Subcutaneous abdominal adipose tissue (tissue), 5 donors: ENCODE data around the gene ANKRD13A.
A peak's percentile ranks its signal among the peaks of the same experiment; 100 is the strongest.

Experiments
- H3K27ac ChIP-seq: one replicate; pipeline ENCODE4 v1.7.0; 2013; ENCODE audit warnings: low read depth, mild to moderate bottlenecking, inconsistent platforms, low read length, moderate library complexity
- H3K27me3 ChIP-seq, 5 donors: one replicate each; pipeline ENCODE4 v1.7.0; 2013; ENCODE audit warnings: low read length in 5 of 5, inconsistent platforms in 1 of 5; ENCODE audit not compliant: control insufficient read depth in 5 of 5, insufficient read depth in 4 of 5
- H3K36me3 ChIP-seq, 5 donors: one replicate each; pipeline ENCODE4 v1.7.0; 2013; ENCODE audit warnings: low read length in 5 of 5; ENCODE audit not compliant: control insufficient read depth in 5 of 5, insufficient read depth in 5 of 5
- H3K4me1 ChIP-seq, 5 donors: one replicate each; pipeline ENCODE4 v1.7.0; 2013; ENCODE audit warnings: low read length in 5 of 5, mild to moderate bottlenecking in 3 of 5, moderate library complexity in 1 of 5; ENCODE audit not compliant: control insufficient read depth in 5 of 5, insufficient read depth in 5 of 5
- H3K4me3 ChIP-seq, 5 donors: one replicate each; pipeline ENCODE4 v1.7.0; 2013; ENCODE audit warnings: low read length in 5 of 5, low read depth in 1 of 5
- H3K9ac ChIP-seq, 5 donors: one replicate each; pipeline ENCODE4 v1.7.0; 2013; ENCODE audit warnings: low read length in 5 of 5, mild to moderate bottlenecking in 4 of 5, moderate library complexity in 3 of 5
- H3K9me3 ChIP-seq, 5 donors: one replicate each; pipeline ENCODE4 v1.7.0; 2013; ENCODE audit warnings: low read length in 5 of 5; ENCODE audit not compliant: control insufficient read depth in 5 of 5
- donor health status: healthy.
- donor health status: healthy.
- donor health status: healthy.
- donor health status: healthy.
- donor health status: healthy.

The ANKRD13A gene

DNA sequence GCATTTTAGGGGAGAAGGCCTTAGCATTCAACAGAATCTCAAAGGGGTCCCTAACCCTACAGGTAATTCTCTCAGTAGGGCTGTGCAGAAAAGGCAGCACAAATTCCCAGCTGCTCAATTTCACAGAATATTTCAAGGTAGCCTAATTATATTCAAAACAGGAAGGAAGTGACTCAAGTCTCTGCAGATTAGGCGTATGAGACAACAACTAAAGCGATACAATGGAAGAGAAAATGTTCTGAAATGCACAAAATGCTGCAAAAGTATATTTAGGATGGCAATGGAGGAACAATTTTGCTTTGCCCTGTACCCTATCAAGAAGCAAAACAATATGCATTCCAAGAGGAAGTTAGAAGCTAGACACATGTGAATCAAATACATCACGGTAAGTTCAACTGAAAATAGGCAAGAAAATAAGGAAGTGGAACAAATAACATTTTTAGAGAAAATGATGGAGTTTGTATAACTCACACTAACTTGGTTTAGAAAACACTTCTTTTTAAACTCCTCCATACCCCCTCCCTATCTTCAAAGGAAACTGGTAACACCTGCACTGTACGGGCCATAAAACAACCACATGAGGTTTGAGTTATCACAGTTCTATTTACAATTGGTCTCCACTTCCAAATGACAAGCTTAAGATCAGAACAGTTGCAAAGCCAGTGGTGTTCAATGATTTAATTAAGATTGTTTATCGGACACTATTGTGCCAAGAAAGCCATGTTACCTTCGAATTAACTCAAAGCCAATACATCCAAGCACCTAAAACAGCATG is 4.6 kb upstream of the ANKRD13A start:
- Histone ChIP-seq H3K27ac (peak overlapping the region; percentile 84), H3K4me1 (peaks cover 2 to 40% (median 31%) of the 10 kb centered on the region in 5 donors), H3K36me3 (peaks cover 5 to 16% (median 12%) of the 10 kb centered on the region in 5 donors), H3K9me3 (no peaks in the 10 kb centered on the region), H3K9ac (peak overlapping the region in 4 of 5 donors; percentile 84 to 94 (median 92)), H3K27me3 (no peaks in the 10 kb centered on the region), H3K4me3 (peak overlapping the region; percentile 83 to 97 (median 91))

- peaks cover 3 to 9% (median 5%) of the 10 kb centered on the region in 5 donors for H3K36me3 ChIP-seq
- H3K9ac ChIP-seq: peak overlapping the region; percentile 84 to 94 (median 92)
- H3K27ac ChIP-seq: peak overlapping the region; percentile 84
- peaks cover 2 to 46% (median 36%) of the 10 kb centered on the region in 5 donors for H3K4me1 ChIP-seq
- H3K4me3 ChIP-seq: peak overlapping the region; percentile 83 to 97 (median 91)
- no peaks in the 10 kb centered on the region for H3K27me3 ChIP-seq
- no peaks in the 10 kb centered on the region for H3K9me3 ChIP-seq
Measured at GRCh38 chr12:109995361-109995685, 3.9 kb upstream of the ANKRD13A start.

DNA sequence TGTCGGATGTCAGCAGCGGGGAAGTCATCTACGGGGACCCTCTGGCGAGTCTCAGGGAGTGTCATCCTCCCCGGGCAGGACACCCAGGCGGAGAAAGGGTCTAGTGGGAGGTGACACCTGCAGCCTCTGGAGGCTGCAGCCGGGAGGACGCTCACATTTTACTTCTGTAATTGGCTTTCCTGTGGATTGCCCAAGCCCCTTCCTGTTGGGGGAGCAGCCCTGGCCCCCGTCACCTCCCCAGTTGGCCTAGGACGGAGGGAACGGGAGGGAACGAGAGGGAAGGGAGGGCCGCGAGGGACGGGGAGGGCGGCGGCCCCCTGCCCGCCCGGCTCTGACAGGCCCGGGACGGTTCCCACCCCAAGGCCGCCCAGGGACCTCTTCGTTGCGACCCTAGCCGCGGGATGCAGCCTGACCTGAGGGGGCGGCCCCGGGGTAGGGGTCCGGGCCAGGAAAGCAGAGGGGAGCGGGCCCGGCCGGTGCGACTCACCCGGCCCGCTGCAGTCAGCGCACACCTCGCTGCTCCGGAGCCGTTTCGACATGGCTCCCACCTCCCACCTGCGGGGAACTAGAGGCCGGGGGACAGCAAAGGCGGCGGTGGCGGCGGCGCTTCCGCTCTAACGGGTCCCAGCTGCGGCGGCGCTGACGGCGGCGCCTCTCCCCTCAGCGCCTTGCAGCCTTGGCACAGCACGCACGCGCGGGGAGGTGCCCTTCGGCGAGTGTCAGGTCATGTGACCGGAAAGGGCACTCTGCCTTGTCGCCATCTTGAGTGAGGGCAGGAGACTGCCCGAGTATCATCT is 3.3 kb upstream of the ANKRD13A start, which contains the start of gene GIT2:
Gene GIT2, minus strand, starts transcription at position 683 of the 797 bp plus-strand sequence. Its CDS starts 144 bp downstream, at position 539.
- Histone ChIP-seq H3K9ac (peak within 1 kb of the TSS; percentile 84 to 94 (median 92)), H3K4me3 (peak within 1 kb of the TSS; percentile 83 to 97 (median 91)), H3K9me3 (no peaks in the 10 kb centered on the region), H3K27ac (peak within 1 kb of the TSS; percentile 84), H3K36me3 (peaks cover 0 to 6% (median 3%) of the 10 kb centered on the region in 5 donors), H3K4me1 (peaks cover 2 to 49% (median 40%) of the 10 kb centered on the region in 5 donors), H3K27me3 (no peaks in the 10 kb centered on the region)

- Histone ChIP-seq H3K36me3 (peaks cover 0 to 4% (median 0%) of the 10 kb centered on the region in 5 donors), H3K9ac (peak overlapping the region in 2 of 5 donors; percentile 92 to 93), H3K27ac (peak overlapping the region; percentile 84), H3K9me3 (no peaks in the 10 kb centered on the region), H3K4me3 (peak overlapping the region; percentile 65 to 97 (median 90)), H3K27me3 (no peaks in the 10 kb centered on the region), H3K4me1 (peaks cover 2 to 49% (median 42%) of the 10 kb centered on the region in 5 donors)
Measured at GRCh38 chr12:109996483-109996853, 2.8 kb upstream of the ANKRD13A start.

GRCh38 chr12:109997393-109997792 is 1.8 kb upstream of the ANKRD13A start:
- no peaks in the 10 kb centered on the region for H3K36me3 ChIP-seq
- H3K27me3 ChIP-seq: no peaks in the 10 kb centered on the region
- H3K4me3 ChIP-seq: no peak overlapping the region
- H3K4me1 ChIP-seq: peaks cover 2 to 56% (median 47%) of the 10 kb centered on the region in 5 donors
- H3K27ac ChIP-seq: no peak overlapping the region
- H3K9ac ChIP-seq: no peak overlapping the region
- no peaks in the 10 kb centered on the region for H3K9me3 ChIP-seq

DNA sequence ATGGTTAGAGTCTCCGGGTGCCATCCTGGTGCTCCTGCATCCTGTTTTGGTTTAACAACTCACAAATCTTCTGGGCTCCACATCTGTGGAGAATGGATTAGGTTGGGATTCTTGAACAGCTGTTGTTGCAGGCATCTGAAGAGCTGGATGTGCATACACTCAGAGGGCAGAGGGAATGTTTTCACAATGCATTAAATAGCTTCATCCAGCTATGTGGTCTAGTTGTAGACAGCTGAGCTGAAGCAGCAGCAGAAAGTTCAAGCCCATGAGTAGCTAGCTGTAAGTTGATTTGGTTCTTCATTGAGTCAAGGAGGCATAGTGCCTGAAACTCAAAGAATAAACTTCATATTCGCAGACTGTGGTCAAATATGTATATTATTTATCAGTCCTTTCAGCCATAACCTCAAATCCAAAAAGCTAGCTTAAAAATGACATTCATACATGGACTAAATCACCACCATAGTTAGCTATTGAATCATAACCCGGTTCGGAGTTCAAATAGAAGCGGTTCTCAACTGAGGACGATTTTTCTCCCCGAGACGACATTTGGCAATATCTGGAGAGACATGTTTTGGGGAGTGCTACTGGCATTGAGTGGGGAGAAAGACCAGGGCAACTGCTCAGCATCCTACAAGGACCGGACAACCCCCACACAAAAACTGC is 858 bp upstream of the ANKRD13A start:
- Histone ChIP-seq H3K27ac (peak overlapping the region; percentile 78), H3K27me3 (no peaks in the 10 kb centered on the region), H3K36me3 (peaks cover 0 to 6% (median 0%) of the 10 kb centered on the region in 5 donors), H3K9me3 (no peaks in the 10 kb centered on the region), H3K4me1 (peaks cover 2 to 56% (median 46%) of the 10 kb centered on the region in 5 donors), H3K4me3 (peak overlapping the region; percentile 81 to 92 (median 85)), H3K9ac (peak overlapping the region in 4 of 5 donors; percentile 7 to 88 (median 83))

DNA sequence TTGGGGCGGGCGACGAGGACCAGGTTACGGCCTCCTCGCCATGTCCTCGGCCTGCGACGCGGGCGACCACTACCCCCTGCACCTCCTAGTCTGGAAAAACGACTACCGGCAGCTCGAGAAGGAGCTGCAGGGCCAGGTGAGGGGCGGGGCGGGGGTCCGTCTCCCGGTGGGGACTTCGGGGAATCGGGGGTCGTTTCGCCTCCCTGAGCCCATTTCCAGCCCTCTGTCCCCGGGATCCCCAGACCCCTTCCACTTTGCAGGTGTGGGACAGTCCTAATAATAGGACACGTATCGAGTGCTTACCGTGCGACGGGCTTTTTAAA is 380 bp downstream of the ANKRD13A start:
- Histone ChIP-seq H3K4me3 (peak overlapping the region; percentile 82 to 96 (median 90)), H3K27ac (no peak overlapping the region), H3K27me3 (no peaks in the 10 kb centered on the region), H3K9ac (peak overlapping the region; percentile 56 to 90 (median 80)), H3K9me3 (no peaks in the 10 kb centered on the region), H3K36me3 (peaks cover 0 to 8% (median 0%) of the 10 kb centered on the region in 5 donors), H3K4me1 (peaks cover 0 to 49% (median 35%) of the 10 kb centered on the region in 5 donors)

- Histone ChIP-seq H3K36me3 (peaks cover 0 to 8% (median 0%) of the 10 kb centered on the region in 5 donors), H3K27me3 (no peaks in the 10 kb centered on the region), H3K9ac (peak overlapping the region; percentile 56 to 90 (median 80)), H3K4me1 (peaks cover 0 to 45% (median 31%) of the 10 kb centered on the region in 5 donors), H3K4me3 (peak overlapping the region; percentile 82 to 96 (median 90)), H3K9me3 (no peaks in the 10 kb centered on the region), H3K27ac (no peak overlapping the region)
Measured at GRCh38 chr12:109999983-110000505, 814 bp downstream of the ANKRD13A start.

DNA sequence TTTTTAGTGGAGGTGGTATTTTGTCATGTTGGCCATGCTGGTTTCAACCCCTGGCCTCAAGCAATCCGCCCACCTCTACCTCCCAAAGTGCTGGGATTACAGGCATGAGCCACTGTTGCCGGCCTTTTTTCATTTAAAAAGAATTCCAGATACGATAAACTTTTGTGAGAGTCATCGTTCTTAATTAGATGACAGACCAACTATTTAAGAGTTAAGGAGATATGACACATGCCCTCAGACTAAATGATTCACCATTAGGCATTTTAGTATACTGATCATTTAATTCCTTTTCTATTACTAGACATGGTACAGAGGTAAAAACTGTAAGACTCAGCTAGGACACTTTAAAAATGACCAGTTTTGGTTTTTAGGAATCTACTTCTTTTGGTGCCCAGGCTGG is 2.4 kb downstream of the ANKRD13A start:
- no peaks in the 10 kb centered on the region for H3K27me3 ChIP-seq
- H3K4me1 ChIP-seq: peaks cover 0 to 32% (median 20%) of the 10 kb centered on the region in 5 donors
- no peak overlapping the region for H3K27ac ChIP-seq
- no peaks in the 10 kb centered on the region for H3K9me3 ChIP-seq
- H3K36me3 ChIP-seq: peaks cover 0 to 8% (median 0%) of the 10 kb centered on the region in 5 donors
- no peak overlapping the region for H3K9ac ChIP-seq
- no peak overlapping the region for H3K4me3 ChIP-seq
